Cardiac muscle cell (in vitro differentiated cells and primary cell): ENCODE measurements around the gene GPR155. TPM values are rescaled to one million over a fixed set of nuclear protein-coding genes. Genes with fewer than 3 reads are reported as not detected.

Source experiments
- DNase-seq, 2 donors: peaks; one replicate each; pipeline versions ENCODE4 v3.0.0 to v3.0.0-alpha.2; 2010 to 2017; ENCODE audit warnings: low read depth in 1 of 2, low spot score in 1 of 2
- H3K27ac ChIP-seq: fragments of 200-600 bp; sonication (generic); 2 replicates; pipeline ENCODE4 v1.5.1; 2016
- H3K27me3 ChIP-seq: fragments of 200-600 bp; sonication (generic); 2 replicates; pipeline ENCODE4 v1.6.0; 2016; ENCODE audit warnings: control low read depth
- H3K36me3 ChIP-seq: fragments of 200-600 bp; sonication (generic); 2 replicates; pipeline ENCODE4 v1.5.1; 2016; ENCODE audit warnings: control low read depth
- H3K4me1 ChIP-seq: fragments of 200-600 bp; sonication (generic); 2 replicates; pipeline ENCODE4 v1.8.1; 2017; ENCODE audit warnings: low read depth, mild to moderate bottlenecking, mixed run types
- H3K4me3 ChIP-seq: fragments of 200-600 bp; sonication (generic); 2 replicates; pipeline ENCODE4 v1.5.1; 2016; ENCODE audit warnings: mild to moderate bottlenecking
- H3K9me3 ChIP-seq: fragments of 200-600 bp; sonication (generic); 2 replicates; pipeline ENCODE4 v1.5.1; 2017; ENCODE audit warnings: low read depth, mild to moderate bottlenecking, control low read depth
- CTCF ChIP-seq: IDR thresholded peaks from 2 replicates; pipeline ENCODE4 v1.5.1; 2012; ENCODE audit warnings: low read depth, mild to moderate bottlenecking, low read length
- polyA plus RNA-seq: library from polyadenylated mRNA; unstranded; fragments of >200 nt; fragmentation: Nextera tagmentation; extraction: Ambion mirVana; gene quantifications from 2 replicates; pipeline ENCODE4 v1.2.1, GENCODE V29; 2016
- total RNA-seq: library from RNA; depleted of rRNA; stranded (reverse); fragments of >200 nt; gene quantifications from 2 replicates; pipeline ENCODE4 v1.2.3, GENCODE V29; 2016

Gene GPR155
- total and polyA plus RNA-seq, 2 experiments from 2014 or later: 2.7 to 8.5 TPM

- no peak for TF ChIP-seq CTCF
- DNase-seq: no peak
- Histone ChIP-seq H3K4me3 (no peak overlapping the region), H3K36me3 (no peaks in the 10 kb centered on the region), H3K9me3 (no peaks in the 10 kb centered on the region), H3K27me3 (no peaks in the 10 kb centered on the region), H3K4me1 (no peaks in the 10 kb centered on the region), H3K27ac (no peak overlapping the region)
These were observed 12.5 kb upstream of the GPR155 start for GRCh38 chr2:174499371-174499770.

GRCh38 chr2:174495365-174496012 is 8.7 kb upstream of the GPR155 start:
- no peak overlapping the region for H3K4me3 ChIP-seq
- H3K9me3 ChIP-seq: no peaks in the 10 kb centered on the region
- H3K27me3 ChIP-seq: no peaks in the 10 kb centered on the region
- no peaks in the 10 kb centered on the region for H3K36me3 ChIP-seq
- DNase-seq: no peak
- H3K27ac ChIP-seq: no peak overlapping the region
- no peaks in the 10 kb centered on the region for H3K4me1 ChIP-seq
- TF ChIP-seq CTCF: no peak

- no peaks in the 10 kb centered on the region for H3K9me3 ChIP-seq
- no peaks in the 10 kb centered on the region for H3K4me1 ChIP-seq
- H3K36me3 ChIP-seq: no peaks in the 10 kb centered on the region
These were observed 6.9 kb upstream of the GPR155 start for GRCh38 chr2:174493549-174494331.

GRCh38 chr2:174492963-174493431 is 6.2 kb upstream of the GPR155 start:
- no peak for TF ChIP-seq CTCF

More at GRCh38 chr2:174493549-174494331, 6.9 kb upstream of the GPR155 start:
- Histone ChIP-seq H3K27me3 (no peaks in the 10 kb centered on the region), H3K4me3 (no peak overlapping the region), H3K27ac (no peak overlapping the region)
- no peak for TF ChIP-seq CTCF
- no peak for DNase-seq

GRCh38 chr2:174491947-174492346 is 5.1 kb upstream of the GPR155 start:
- Histone ChIP-seq H3K9me3 (no peaks in the 10 kb centered on the region), H3K27ac (no peak overlapping the region), H3K4me1 (no peaks in the 10 kb centered on the region), H3K36me3 (no peaks in the 10 kb centered on the region), H3K4me3 (no peak overlapping the region), H3K27me3 (no peaks in the 10 kb centered on the region)
- no peak for DNase-seq
- no peak for TF ChIP-seq CTCF

More at GRCh38 chr2:174492963-174493431, 6.2 kb upstream of the GPR155 start:
- Histone ChIP-seq H3K9me3 (no peaks in the 10 kb centered on the region), H3K4me1 (no peaks in the 10 kb centered on the region), H3K36me3 (no peaks in the 10 kb centered on the region), H3K27me3 (no peaks in the 10 kb centered on the region), H3K4me3 (no peak overlapping the region), H3K27ac (no peak overlapping the region)
- DNase-seq: no peak
